Epithelial cell of umbilical artery (primary cell): ENCODE measurements around the gene RASGRP3. TPM values are rescaled to one million over a fixed set of nuclear protein-coding genes. Genes with fewer than 3 reads are reported as not detected.

Source experiments
- total RNA-seq: library from RNA; depleted of rRNA; stranded (reverse); fragments of >200 nt; gene quantifications from 2 replicates; pipeline ENCODE4 v1.2.3, GENCODE V29; 2014

Gene RASGRP3
- total RNA-seq, result 9.9 and 26.0 TPM in 2 replicates

DNA sequence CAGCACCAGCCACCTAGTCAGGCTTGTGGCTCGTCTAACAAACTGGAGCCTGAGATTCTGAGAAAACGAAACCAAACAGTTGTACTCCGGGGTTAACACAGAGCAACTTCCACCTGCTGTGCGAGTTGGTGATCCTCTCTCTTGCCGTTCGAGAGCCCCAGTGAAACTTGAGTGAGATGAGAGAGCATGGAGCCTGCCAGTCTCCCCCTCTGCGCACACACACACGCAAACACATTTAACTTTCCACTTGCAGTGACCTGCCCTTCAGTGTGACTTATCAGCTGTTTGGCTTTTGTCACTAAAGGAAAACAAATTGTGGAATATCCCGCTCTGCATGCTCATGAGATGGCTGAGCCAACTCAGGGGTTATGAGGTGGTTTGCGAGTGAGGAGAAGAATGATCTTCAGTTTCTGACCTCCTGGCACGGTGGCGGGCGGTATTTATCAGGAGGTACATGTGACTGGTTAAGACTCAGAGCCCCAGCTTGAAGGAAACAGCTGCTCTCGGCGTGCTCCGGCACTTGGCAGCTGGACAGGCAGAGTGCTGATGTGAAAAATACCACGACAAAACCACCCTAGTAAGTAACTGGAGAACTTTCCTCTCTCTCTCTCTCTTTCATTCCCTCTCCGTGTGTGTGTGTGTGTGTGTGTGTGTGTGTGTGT is at the start of gene RASGRP3:
Gene RASGRP3 (plus strand): TSS at position 519 of the 662 bp plus-strand sequence. CDS start 38,488 bp downstream, outside the sequence.

DNA sequence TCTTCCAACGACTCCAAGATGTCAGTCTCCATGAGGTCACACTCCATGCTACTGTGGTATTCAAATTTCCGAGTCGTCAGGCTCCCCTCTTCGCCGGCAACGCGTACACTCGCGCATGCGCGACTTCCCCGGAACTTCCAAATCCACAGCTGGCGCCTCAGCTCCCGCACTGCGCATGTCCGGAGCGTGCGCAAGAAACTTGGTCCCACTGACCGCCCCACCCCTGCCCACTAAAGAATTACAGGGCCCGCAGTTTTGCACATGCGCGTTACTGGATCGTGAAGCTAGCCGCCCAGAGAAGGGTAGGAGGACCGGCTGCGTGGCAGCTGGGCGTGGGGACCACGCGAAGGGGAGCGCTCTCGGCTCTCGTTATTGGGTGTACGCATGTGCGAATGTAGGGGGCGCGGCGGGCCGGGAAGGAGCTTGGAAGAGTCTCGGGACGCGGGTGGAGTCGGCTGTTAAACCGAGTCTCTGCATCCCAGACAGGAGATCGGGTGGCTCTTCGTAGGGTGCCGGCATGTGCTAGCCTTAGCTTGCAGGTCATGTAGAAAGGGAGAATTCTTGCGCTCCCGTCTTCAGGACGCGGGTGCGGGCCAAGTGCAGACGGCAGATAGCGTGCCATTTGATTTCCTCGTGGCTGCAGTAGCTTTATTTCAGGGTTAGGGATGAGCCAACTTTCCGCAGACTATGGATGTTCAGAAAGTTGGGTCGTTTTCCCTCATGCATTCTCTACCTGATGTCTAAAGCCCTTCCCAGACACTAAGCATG is 122.9 kb downstream of the RASGRP3 start, which contains the start of gene FAM98A:
Gene FAM98A (minus strand): TSS at position 125 of the 768 bp plus-strand sequence. CDS start 78 bp downstream, at position 47.

Other genes starting within 250 kb of the RASGRP3 start
- gene FAM98A, start 122.7 kb downstream of the RASGRP3 start, total RNA-seq, result 29.9 and 93.2 TPM in 2 replicates